Stomach (tissue), 9 donors: ENCODE results near the gene OTULIN. TPM values are rescaled to one million over a fixed set of nuclear protein-coding genes. Genes with fewer than 3 reads are reported as not detected.

ENCODE experiments used
- DNase-seq, 2 donors: peaks; one replicate each; pipeline versions ENCODE4 v3.0.0 to v3.0.0-alpha.2; 2013 to 2019
- H3K27ac ChIP-seq, 5 donors: fragments of 200-600 bp in 4 of 5; sonication (generic) in 4 of 5; one replicate each; pipeline ENCODE4 v1.5.1; 2013 to 2019; ENCODE audit warnings: mild to moderate bottlenecking in 1 of 5, moderate library complexity in 1 of 5
- H3K27me3 ChIP-seq, 3 donors: fragments of 200-600 bp; sonication (generic); one replicate each; pipeline ENCODE4 v1.5.1; 2017 to 2019; ENCODE audit warnings: mixed run types in 1 of 3
- H3K36me3 ChIP-seq, 4 donors: fragments of 200-600 bp; sonication (generic); 1 replicate in 3 of 4; 2 replicates in 1 of 4; pipeline ENCODE4 v1.5.1; 2016 to 2019
- H3K4me1 ChIP-seq, 4 donors: fragments of 200-600 bp; sonication (generic); one replicate each; pipeline ENCODE4 v1.5.1; 2016 to 2019
- H3K4me3 ChIP-seq, 4 donors: fragments of 200-600 bp; sonication (generic) in 3 of 4; one replicate each; pipeline ENCODE4 v1.5.1; 2016 to 2019; ENCODE audit warnings: mild to moderate bottlenecking in 1 of 4
- H3K9me3 ChIP-seq, 4 donors: fragments of 200-600 bp; sonication (generic); one replicate each; pipeline ENCODE4 v1.5.1; 2016 to 2019
- EP300 ChIP-seq: sonication (generic); formaldehyde crosslinking; IDR thresholded peaks from one replicate; pipeline ENCODE4 v1.6.1; 2017; ENCODE audit warnings: antibody characterized with exemption
- POLR2A ChIP-seq, 4 donors: fragments of 450-650 bp; IDR thresholded peaks; one replicate each; pipeline ENCODE4 v1.6.1; 2016; ENCODE audit warnings: antibody characterized with exemption in 4 of 4, control low read depth in 2 of 4, mild to moderate bottlenecking in 1 of 4, moderate library complexity in 1 of 4
- POLR2AphosphoS5 ChIP-seq, 3 donors: sonication (generic); formaldehyde crosslinking; IDR thresholded peaks; one replicate each; pipeline ENCODE4 v1.6.1; 2016; ENCODE audit warnings: antibody characterized with exemption in 3 of 3
- WGBS, 5 donors: extraction: QIAGEN DNeasy Blood & Tissue Kit in 3 of 5; methylation state at CpG; one replicate each; pipeline versions ENCODE4 v1.1.5 to v1.1.7; 2013 to 2018; 5-methylcytosine and 5-hydroxymethylcytosine counted together
- intact Hi-C: fragments of 100-400 bp; cut with DNase I; formaldehyde crosslinking; loops from one replicate; pipeline ENCODE4 v1.15.1; 2023; ENCODE audit warnings: low total_unique reads
- polyA plus RNA-seq, 3 donors: library from polyadenylated mRNA; stranded (reverse); fragments of 200-250 nt; gene quantifications; one replicate each; pipeline ENCODE4 v1.2.3, GENCODE V29; 2013
- total RNA-seq, 5 donors: library from RNA; depleted of rRNA; stranded (reverse); fragments of >200 nt; gene quantifications; one replicate each; pipeline versions ENCODE4 v1.1.0 to v1.2.3, GENCODE V29; 2014 to 2016
- TF ChIP-seq, protein P1 (sequence below), 7 experiments: fragments of 450-650 bp in 4 of 7; fragments of 200-600 bp in 3 of 7; sonication (generic) in 3 of 7; IDR thresholded peaks; one replicate each; pipeline ENCODE4 v1.5.1; 2016 to 2019; ENCODE audit warnings: antibody characterized with exemption in 7 of 7, control low read depth in 2 of 7, mild to moderate bottlenecking in 1 of 7
- donor health status: healthy with polysubstance abuse.
- donor health status: Bipolar disorder and iron deficiency.
- donor health status: healthy.

Gene OTULIN
- total and polyA plus RNA-seq, 8 donors, result 2.5 to 47.2 (median 13.7) TPM

DNA sequence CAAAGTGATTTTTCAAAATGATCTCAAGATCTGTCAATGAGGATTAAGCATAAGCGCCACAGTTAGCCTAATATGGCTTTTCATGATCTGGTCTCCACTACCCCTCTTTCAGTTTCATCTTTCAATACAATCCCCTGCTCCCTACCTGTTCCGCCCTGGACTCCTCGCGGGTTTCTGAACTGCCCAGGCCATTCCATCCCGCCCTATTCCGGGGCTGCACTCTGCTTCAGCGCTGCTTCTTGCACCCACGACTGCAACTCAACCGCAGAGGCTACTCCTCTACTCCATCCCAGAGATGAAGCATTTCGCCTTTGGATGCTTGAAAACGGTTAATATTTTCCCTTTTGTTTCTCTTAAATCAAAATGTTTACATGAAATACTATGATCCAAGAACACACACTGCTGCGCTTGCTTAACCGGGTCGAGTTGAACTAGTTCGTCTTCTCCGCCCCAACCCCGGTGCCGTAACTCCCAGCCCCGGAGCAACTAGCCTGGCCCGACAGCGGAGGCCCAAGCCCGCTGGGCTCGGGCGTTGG is 716 bp upstream of the OTULIN start:
- peak overlapping the region; percentile 88 to 99 (median 95) for H3K27ac ChIP-seq
- H3K36me3 ChIP-seq, result no peaks in the 10 kb centered on the region
- H3K9me3 ChIP-seq, result no peaks in the 10 kb centered on the region
- TF ChIP-seq POLR2AphosphoS5 (IDR thresholded peaks at IDR 0.05), result no peak
- no peak for TF ChIP-seq EP300
- TF ChIP-seq, protein P1, sequence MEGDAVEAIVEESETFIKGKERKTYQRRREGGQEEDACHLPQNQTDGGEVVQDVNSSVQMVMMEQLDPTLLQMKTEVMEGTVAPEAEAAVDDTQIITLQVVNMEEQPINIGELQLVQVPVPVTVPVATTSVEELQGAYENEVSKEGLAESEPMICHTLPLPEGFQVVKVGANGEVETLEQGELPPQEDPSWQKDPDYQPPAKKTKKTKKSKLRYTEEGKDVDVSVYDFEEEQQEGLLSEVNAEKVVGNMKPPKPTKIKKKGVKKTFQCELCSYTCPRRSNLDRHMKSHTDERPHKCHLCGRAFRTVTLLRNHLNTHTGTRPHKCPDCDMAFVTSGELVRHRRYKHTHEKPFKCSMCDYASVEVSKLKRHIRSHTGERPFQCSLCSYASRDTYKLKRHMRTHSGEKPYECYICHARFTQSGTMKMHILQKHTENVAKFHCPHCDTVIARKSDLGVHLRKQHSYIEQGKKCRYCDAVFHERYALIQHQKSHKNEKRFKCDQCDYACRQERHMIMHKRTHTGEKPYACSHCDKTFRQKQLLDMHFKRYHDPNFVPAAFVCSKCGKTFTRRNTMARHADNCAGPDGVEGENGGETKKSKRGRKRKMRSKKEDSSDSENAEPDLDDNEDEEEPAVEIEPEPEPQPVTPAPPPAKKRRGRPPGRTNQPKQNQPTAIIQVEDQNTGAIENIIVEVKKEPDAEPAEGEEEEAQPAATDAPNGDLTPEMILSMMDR (IDR thresholded peaks at IDR 0.05), result no peak
- no peak for TF ChIP-seq POLR2A (IDR thresholded peaks at IDR 0.05)
- H3K27me3 ChIP-seq, result no peaks in the 10 kb centered on the region
- peak in 1 of 2 donors; percentile 60 for DNase-seq
- peak overlapping the region; percentile 63 to 80 (median 72) for H3K4me3 ChIP-seq
- intact Hi-C loops, result no loop called here
- peaks cover 15 to 48% (median 39%) of the 10 kb centered on the region in 4 donors for H3K4me1 ChIP-seq
- 1 to 2% (median 1%) methylated on average over 22 to 24 of the region's 24 CpGs for WGBS, 5 donors

DNA sequence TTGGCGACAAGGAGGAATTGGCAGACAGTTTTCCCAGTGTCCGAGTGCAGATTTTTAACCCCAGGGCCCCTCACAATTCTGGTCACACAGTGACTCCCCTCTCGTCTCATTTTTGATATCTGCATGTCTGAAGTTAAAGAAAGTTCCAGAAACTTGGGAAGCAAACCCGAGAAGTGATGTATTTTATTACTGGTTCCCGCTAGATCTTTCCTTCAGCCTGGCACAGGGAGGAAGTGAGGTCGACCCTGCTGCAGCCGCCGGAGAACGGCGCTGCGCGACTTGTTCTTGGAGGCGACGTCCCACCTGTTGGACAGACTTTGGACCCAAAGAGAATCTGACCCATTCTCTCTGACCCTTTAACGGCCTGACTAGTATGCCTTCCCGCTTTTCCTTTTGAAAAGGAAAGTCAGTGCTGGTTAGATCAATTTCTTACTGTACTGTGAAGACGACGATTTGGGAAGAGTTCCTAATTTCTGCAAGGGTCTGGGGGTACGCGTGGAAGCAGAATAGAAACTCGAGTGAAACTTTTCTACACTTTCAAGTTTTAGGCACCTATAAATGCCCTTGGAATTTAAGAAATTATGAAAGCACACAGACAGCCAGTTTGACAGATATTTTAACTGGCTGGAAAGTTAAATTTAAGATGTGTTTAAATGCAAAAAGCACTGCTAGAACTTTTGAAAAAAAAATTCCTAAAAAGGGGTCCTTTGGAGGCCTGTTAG is 744 bp downstream of the OTULIN start:
- Histone ChIP-seq H3K27ac (peak overlapping the region; percentile 88 to 99 (median 95)), H3K36me3 (no peaks in the 10 kb centered on the region), H3K4me3 (peak overlapping the region; percentile 63 to 80 (median 72)), H3K27me3 (no peaks in the 10 kb centered on the region), H3K9me3 (no peaks in the 10 kb centered on the region), H3K4me1 (peaks cover 19 to 61% (median 40%) of the 10 kb centered on the region in 4 donors)
- peak in 1 of 3 donors; percentile 28 for TF ChIP-seq POLR2AphosphoS5 (IDR thresholded peaks at IDR 0.05)
- TF ChIP-seq, protein P1 (IDR thresholded peaks at IDR 0.05), result no peak
- TF ChIP-seq POLR2A (IDR thresholded peaks at IDR 0.05), result no peak
- TF ChIP-seq EP300, result no peak
- intact Hi-C loops, result no loop called here
- 1 to 2% (median 2%) methylated on average over 21 of the region's 21 CpGs for WGBS, 5 donors
- DNase-seq, result peak; percentile 45 to 80

DNA sequence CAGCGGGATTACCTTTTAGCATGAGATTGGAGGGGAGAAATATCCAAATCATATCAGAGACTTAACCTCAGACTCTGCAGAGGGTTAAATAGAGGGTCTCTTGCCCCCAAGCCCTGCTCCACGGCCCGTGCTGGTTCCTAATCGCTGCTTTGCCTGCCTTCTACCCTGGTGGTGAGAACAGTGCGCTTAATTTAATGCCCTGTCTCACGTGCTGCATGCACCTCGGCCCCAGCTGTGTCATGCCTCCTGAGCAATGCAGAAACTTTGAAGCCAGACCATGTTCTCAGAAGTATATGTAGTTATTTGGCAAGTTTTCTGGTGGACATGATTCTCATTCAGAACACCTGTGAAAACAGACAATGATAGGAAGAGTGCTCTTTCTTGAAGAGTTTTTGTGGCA is 1.4 kb downstream of the OTULIN start:
- Histone ChIP-seq H3K9me3 (no peaks in the 10 kb centered on the region), H3K27ac (peak overlapping the region in 3 of 5 donors; percentile 94 to 98 (median 95)), H3K4me3 (peak overlapping the region; percentile 63 to 80 (median 72)), H3K27me3 (no peaks in the 10 kb centered on the region), H3K36me3 (no peaks in the 10 kb centered on the region), H3K4me1 (peaks cover 22 to 67% (median 44%) of the 10 kb centered on the region in 4 donors)
- WGBS, 5 donors, result 8 to 16% (median 10%) methylated on average over 7 of the region's 7 CpGs
- intact Hi-C loops, result no loop called here
- DNase-seq, result peak in 1 of 2 donors; percentile 65
- no peak for TF ChIP-seq EP300
- no peak for TF ChIP-seq POLR2AphosphoS5 (IDR thresholded peaks at IDR 0.05)
- TF ChIP-seq POLR2A (IDR thresholded peaks at IDR 0.05), result no peak
- TF ChIP-seq, protein P1 (IDR thresholded peaks at IDR 0.05), result no peak

DNA sequence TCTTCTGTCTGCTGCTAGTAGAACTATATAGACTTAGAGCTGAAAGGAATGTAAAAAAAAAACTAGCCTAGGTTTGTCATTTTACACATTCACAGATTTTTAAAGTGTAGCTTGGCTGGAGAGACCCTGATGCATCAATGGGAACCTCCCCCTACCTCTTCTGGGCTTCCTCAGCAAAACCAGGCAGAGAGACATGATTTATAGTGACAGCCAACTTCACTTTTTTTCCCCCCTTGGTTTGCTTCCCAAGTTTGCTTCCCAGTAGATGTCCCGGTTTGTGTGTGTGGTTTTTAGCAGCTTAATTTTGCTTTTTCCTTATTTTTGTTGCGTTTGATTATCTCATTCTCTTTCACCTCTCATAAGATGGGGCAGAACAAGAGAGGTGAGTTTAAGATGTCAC is 1.8 kb downstream of the OTULIN start:
- no peaks in the 10 kb centered on the region for H3K27me3 ChIP-seq
- H3K4me3 ChIP-seq, result peak overlapping the region in 2 of 4 donors; percentile 63 to 72
- TF ChIP-seq EP300 (no peak), POLR2A (IDR thresholded peaks at IDR 0.05) (no peak), POLR2AphosphoS5 (IDR thresholded peaks at IDR 0.05) (no peak)
- TF ChIP-seq, protein P1 (IDR thresholded peaks at IDR 0.05), result no peak
- H3K36me3 ChIP-seq, result no peaks in the 10 kb centered on the region
- peaks cover 24 to 72% (median 46%) of the 10 kb centered on the region in 4 donors for H3K4me1 ChIP-seq
- no peak for DNase-seq
- intact Hi-C loops, result no loop called here
- WGBS, 5 donors, result 42 to 57% (median 51%) methylated on average over 2 of the region's 2 CpGs
- H3K9me3 ChIP-seq, result no peaks in the 10 kb centered on the region
- no peak overlapping the region for H3K27ac ChIP-seq
